RPMI8226 (cell line): ENCODE results near the gene CLIP3.
"Not testable (repeated sequence)": the region's sequence is repeated elsewhere in the genome, so short reads cannot be mapped to it uniquely, and the experiment has no call there.

ENCODE experiments used
- DNase-seq: peaks from one replicate; pipeline ENCODE4 v3.0.0-alpha.2; 2015

The CLIP3 gene

DNA sequence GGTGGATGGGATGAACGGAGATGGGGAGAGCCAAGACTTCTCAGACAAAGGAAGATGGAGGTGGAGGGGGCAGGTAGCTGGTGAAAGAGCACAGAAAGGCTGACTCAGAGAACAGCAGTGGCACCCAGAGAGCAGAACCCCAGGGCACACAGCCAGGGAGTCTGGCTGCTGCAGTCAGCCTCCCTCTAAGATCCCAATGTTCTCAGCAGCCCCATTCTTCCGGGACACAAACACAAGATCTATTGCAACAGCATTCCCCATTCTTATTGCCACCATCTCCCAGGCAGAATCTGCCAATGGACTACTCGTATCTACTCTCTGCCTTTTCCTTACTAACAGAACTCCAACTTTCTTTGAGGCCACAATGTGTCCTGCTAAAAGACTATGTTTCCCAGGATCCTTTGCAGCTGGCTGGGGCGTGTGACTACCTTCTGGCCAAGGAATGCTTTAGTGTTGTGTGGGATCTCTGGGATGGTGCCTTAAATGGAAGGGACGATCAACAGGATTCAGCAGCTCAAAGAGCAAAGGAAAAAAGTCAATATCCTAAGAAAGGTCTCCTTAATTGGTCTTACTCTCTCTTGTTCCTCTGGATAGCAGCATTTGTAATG, 13.9 kb upstream of the CLIP3 start:
- DNase-seq, result no peak

DNA sequence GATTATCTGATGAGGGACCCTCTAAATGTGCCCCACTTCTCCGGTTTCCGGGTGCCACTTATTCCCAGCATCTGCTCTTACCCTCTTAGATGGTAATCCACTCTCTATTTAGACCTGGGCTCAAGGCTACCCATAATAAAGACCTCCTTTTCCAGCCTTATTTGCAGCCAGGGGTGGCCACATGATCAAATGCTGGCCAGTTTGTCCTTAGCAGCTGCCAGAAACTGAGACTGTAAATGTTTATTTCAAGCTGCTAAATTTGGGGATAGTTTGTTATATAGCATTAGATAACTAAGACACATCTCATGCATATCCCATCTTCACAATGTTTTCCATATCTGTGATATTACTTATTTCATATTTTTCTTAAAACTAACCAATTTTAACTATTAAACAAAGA, 11.3 kb upstream of the CLIP3 start:
- DNase-seq, result no peak

DNA sequence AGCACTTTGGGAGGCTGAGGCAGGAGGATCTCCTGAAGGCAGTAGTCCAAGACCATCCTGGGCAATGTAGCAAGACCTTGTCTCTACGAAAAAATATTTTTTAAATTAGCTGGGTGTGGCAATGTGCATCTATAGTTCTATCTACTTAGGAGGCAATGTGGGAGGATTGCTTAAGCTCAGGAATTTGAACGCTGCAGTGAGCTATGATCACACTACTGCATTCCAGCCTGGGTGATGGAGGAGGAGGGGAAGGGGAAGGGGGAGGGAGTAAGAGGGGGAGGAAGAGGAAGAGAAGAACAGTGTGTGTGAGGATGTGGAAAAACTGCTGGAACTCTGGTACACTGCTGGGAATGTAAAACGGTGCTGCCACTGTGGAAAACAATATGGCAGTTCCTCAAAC, 9.2 kb upstream of the CLIP3 start:
- no peak for DNase-seq

DNA sequence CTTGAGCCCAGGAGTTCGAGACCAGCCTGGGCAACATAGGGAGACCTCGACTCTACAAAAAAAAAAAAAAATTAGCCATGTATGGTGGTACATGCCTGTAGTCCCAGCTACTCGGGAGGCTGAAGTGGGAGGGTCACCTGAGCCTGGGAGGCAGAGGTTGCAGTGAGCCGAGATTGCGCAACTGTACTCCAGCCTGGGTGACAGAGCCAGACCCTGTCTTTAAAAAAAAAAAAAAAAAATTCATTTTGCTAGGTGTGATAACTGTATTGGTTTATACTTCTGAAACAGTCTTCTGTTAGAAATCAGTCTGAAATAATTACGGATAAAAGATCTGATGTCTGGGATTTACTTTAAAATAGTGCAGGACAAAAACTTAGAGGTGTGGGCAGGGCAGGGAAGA, 8.4 kb upstream of the CLIP3 start:
- DNase-seq, result not testable (repeated sequence)

- DNase-seq, result no peak
These were observed 7.8 kb upstream of the CLIP3 start for GRCh38 chr19:36040495-36040894.

DNA sequence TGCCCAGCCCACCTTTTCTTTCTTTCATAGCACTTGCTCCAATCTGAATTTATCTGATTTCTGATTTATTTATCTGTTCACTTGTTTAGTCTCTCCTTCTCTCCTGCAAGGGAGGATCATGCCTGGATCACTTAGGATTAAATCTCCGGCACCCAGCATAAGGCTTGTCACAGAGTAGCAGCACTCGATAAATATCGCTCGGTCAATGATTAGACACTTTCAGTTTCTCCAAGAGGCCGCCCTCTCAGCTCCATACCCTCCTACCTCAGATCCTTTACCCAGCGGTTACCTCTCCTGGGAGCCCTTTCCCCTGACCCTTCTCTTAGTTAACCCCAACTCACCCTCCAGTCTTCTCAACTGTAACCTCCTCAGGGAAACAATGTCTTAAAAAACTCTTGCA, 1.4 kb downstream of the CLIP3 start:
- no peak for DNase-seq

GRCh38 chr19:36030264-36031148, 2.2 kb downstream of the CLIP3 start:
- peak; percentile 4 for DNase-seq

- no peak for DNase-seq
These were observed 4.2 kb downstream of the CLIP3 start for GRCh38 chr19:36028313-36029041.

GRCh38 chr19:36027696-36028095, 5.0 kb downstream of the CLIP3 start:
- no peak for DNase-seq

DNA sequence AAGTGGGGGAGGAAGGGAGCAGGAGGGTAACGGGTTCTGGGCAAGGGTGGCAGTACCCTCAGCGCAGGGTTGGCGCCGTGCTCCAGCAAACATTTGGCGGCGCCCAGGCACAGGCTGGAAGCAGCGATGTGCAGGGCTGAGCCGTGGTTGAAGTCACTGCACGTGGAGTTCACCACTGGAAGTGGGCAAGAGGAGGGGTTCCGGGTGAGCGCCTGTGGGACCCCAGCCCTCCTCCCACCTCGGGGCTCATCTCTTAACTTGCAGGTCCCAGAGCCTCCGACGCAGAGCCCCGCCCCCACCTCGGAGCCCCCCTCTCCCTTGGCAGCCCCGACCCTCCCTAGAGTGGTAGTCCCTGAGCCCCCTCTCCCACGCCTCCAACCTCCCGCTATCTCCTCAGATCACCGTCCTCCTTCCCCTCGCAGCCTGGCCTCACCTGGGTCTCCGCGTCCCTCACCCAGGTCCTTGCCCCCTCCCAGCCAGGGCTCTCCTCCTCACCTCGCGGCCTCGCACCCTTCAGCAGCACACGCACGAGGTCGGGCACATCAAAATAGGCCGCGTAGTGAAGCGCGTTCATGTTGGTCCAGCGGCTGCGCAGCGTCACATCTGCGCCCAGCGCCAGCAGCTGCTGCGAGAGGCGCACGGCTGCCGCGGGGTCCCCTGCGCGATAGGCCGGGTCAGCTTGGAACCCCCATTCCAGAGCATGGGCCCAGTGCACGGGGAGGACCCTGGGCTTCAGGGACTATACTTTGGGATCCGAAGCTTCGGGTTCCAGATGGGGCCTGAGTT, 6.4 kb downstream of the CLIP3 start:
- no peak for DNase-seq

GRCh38 chr19:36025541-36025940, 7.1 kb downstream of the CLIP3 start:
- no peak for DNase-seq

DNA sequence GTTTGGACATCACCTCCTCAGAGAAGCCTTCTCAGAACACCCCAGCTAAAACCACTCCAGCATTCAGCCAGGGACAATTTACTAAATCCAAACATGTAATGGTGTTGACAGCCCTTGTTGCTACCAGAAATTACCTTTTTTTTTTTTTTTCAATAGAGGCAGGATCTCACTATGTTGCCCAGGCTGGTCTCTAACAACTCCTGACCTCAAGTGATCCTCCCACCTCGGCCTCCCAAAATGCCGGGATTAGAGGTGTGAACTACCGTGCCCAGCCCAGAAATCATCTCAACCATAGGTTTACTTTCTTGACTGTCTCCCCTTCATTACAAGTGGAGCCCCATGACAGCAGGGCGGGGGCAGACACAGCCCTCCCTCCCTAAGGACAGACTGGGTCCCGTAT, 9.2 kb downstream of the CLIP3 start:
- DNase-seq, result no peak

DNA sequence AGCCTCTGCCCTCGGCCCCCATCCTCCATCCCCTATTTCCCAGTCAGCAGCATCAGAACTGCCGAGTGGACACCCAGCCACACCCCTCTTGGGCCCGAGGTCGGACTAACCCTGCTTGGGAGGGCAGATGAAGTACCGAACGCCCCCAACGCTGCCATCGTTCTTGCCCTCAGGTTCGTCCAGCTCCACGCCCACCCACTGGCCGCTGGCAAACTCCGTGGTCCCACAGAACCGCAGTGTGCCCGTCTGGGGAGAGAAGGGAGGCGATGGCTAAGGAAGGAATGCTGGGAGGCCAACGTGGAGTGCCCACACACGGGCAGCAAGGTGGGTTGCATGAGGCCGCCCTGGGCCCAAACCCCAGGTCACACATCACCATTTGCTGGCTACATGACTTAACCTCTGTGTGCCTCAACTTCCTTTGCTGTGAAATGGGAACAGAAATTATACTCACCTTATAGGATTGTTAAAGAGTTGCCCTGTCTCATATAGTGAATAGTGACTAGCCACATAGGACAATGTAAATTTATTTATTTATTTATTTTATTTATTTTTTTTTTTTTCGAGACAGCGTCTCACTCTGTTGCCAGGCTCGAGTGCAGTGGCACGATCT, 13.5 kb downstream of the CLIP3 start:
- no peak for DNase-seq

DNA sequence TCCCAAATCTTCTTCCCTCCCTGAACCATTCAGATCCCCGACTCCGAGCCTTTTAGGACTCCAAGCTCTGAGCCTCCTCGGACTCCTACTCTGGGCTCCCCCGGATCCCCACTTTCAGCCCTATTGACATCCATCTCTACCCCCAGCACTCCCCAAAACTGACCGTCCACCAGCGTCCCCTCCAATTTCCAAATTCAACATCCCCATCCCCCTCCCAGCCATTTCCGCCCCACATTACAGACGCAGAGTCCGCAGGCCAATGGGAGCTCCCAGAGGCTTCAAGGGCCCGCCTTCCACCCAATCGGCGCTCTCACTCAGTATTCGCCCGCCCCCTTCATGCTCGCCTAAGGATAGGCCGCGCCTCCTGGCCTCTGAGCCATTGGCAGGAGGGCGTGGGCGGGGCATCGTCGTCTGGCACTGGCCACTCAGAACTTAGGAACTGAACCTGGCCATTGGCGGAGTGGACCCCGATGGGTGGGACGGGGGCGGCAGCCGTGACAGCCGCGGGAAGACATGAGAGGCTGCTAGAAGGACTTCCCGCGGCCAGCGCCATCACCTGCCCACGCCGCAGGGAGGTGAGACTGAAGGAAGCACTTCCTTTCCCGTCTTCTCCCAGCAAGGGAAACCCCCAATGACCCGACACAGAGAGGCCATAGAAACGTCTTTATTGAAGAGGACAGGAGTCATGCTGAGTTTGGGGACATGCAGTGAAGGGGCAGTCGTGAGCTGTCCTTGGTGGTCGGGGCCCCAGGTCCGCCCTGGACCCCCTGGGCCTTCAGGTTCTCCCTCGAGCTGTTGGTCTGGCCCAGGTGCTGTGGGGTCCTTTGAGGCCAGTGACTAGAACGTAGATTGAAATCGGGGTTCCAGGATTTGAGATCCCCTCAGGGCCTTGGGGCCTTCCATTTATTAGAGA, 18.4 kb downstream of the CLIP3 start, which contains the start of gene ALKBH6:
ALKBH6 (minus strand) TSS at position 202 of the 913 bp plus-strand sequence. CDS start 816 bp downstream, outside the sequence.
- DNase-seq, result peak; percentile 97

- no peak for DNase-seq
These were observed 19.2 kb downstream of the CLIP3 start for GRCh38 chr19:36013280-36014011.

GRCh38 chr19:36010402-36010801, 22.3 kb downstream of the CLIP3 start:
- DNase-seq, result no peak

- DNase-seq, result no peak
These were observed 22.9 kb downstream of the CLIP3 start for GRCh38 chr19:36009633-36010379.

GRCh38 chr19:36009220-36009619, 23.5 kb downstream of the CLIP3 start:
- DNase-seq, result peak; percentile 63

GRCh38 chr19:36008336-36008978, 24.2 kb downstream of the CLIP3 start, which contains the start of gene SYNE4:
TSS of gene SYNE4 (minus strand) at chr19:36008813. CDS start at chr19:36008681, 132 bp downstream.
- no peak for DNase-seq
